ENCODE measurements around the gene ATG7. TPM values are rescaled to one million over a fixed set of nuclear protein-coding genes. Genes with fewer than 3 reads are reported as not detected.
"Not testable (repeated sequence)": the region's sequence is repeated elsewhere in the genome, so short reads cannot be mapped to it uniquely, and the experiment has no call there.

The ATG7 gene
- polyA plus RNA-seq, 10 donors: 10.7 to 18.7 (median 14.0) TPM

GRCh38 chr3:11290743-11291680, 18.8 kb downstream of the ATG7 start:
- DNase-seq: no peak

DNA sequence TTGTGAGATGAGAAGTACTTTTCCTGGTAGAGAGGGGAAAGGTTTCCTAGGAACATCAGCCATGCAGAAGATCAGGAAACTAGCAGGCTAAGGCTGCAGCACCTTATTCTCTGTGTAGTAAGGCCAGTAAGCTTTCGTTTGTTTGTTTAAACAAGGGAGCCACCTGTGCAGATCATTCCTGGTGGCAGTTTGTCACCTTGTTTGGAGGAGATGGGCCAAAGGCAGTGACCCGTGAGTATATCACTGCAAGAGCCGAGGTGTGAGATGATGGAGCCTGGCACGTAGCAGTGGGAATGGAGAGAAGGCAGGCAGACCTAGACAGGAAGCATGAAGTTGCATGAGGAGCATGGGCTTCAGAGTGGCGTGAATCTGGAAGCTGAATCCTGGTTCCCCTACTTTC, 19.6 kb downstream of the ATG7 start:
- no peak for DNase-seq

- no peak for DNase-seq
Observed at GRCh38 chr3:11297126-11297525, 24.9 kb downstream of the ATG7 start.

DNA sequence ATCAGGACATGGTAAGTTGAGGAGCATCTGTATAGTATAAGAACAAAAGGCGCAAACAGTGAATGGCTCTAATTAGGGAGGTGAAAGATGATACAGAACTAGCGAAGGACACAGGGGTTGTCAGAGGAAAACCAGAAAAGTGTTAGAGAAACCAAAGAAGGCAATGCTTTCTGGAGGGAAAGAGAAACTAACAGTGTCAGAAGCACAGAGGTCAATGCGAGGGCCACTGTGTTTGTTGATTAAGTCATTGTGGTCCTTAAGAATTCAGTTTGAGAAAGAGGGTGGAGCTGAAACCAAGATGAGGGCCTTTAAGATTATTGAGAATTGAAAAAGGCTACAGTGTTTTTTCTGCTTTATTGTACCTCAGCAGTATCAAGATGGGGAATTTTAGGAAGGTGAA, 28.8 kb downstream of the ATG7 start:
- no peak for DNase-seq

DNA sequence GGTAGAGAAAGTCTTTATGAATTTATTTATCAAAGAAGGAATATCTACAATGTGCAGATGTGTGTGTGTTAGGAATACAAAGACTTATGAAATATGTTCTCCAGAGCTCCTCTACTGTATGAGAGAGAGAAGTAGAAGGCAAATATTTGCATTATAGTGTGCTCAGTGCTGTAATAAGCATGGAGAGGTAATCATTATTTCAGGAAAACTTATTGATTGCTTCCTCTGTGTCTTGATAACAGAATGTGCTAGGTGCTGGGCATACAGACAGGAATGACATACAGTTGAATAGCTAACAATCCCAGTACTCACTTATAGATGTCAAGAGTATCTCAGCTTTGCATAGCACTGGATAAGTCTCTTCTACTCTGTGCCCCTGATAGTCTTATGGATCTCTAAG, 30.2 kb downstream of the ATG7 start:
- DNase-seq: no peak

- no peak for DNase-seq
Observed at GRCh38 chr3:11304175-11304574, 32.0 kb downstream of the ATG7 start.

DNA sequence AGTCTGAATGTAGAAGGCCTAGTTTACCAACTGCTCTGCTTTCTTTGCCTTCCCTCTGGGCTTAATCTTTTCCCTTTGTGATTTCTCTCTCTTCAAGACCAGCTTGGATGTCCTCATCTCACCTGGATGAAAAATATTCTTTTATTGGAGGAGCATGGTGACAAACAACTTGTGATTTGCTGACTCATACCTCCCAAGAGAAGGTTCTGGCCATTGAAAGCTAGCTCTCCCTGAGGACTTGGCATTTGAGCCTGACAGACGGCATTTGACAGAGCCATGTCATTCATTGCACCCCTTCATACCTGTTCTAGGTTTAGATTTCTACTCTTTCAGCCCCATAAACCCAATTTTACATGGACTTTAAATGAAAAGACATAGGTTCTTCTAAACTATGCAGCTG, 33.3 kb downstream of the ATG7 start:
- no peak for DNase-seq

GRCh38 chr3:11306817-11307589, 34.8 kb downstream of the ATG7 start:
- no peak for DNase-seq

GRCh38 chr3:11307830-11308432, 35.7 kb downstream of the ATG7 start:
- DNase-seq: peak in 1 of 3 donors; percentile 38

GRCh38 chr3:11310258-11310657, 38.1 kb downstream of the ATG7 start:
- no peak for DNase-seq

- no peak for DNase-seq
Observed at GRCh38 chr3:11312166-11312565, 40.0 kb downstream of the ATG7 start.

DNA sequence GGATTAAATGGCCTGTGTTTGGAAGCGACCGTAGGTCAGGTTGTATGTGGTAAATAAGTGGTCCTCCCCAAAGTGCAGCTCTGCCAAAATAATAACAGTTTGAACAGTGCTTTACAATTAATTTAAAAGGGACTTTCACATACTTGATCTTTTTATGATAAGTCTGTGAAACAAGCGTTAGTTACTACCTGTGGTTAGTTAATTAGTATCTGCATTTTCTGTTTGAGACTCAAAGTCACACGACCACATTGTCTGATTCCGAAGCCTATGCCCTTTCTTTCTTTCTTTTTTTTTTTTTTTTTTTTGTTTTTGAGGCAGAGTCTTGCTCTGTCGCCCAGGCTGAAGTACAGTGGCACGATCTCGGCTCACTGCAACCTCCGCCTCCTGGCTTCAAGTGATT, 45.1 kb downstream of the ATG7 start:
- no peak for DNase-seq

- no peak for DNase-seq
Observed at GRCh38 chr3:11322931-11323330, 50.7 kb downstream of the ATG7 start.

DNA sequence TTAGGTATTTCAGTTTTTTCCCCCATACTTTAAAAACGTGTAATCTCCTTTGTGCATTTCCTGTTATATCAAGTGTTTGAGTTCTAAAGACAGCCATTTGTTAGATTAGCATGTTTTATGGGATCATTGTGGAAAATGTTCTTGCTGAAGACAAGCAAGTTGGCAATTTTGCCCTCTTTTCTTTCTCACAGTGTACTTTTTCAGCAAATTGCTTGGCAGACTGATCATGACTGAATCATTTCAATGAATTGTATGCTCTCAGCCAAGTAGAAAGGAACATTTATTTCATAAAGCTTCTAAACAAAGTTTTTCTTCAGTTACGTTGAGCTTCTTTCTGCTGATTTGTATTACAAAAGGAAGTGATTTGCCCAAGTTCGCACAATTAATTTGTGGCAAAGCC, 51.6 kb downstream of the ATG7 start:
- peak in 2 of 3 donors; percentile 16 to 25 for DNase-seq

DNA sequence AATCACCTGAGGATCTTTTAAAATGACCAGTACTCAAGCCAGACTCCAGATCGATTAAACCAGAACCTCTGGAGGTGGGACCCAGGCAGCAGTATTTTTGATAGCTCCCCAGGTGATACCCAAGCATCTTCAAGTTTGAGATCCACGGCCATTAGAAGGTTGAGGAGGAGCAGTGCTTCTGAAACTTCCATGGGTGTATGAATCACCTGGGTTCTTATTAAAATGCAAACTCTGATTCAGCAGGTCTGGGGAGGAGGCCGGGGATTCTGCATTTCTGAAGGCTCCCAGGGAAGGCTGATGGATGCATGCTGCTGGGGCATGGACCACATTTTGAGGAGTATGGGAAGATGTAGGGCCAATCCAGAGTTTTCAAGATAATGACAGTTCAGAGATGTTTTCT, 55.4 kb downstream of the ATG7 start:
- no peak for DNase-seq

DNA sequence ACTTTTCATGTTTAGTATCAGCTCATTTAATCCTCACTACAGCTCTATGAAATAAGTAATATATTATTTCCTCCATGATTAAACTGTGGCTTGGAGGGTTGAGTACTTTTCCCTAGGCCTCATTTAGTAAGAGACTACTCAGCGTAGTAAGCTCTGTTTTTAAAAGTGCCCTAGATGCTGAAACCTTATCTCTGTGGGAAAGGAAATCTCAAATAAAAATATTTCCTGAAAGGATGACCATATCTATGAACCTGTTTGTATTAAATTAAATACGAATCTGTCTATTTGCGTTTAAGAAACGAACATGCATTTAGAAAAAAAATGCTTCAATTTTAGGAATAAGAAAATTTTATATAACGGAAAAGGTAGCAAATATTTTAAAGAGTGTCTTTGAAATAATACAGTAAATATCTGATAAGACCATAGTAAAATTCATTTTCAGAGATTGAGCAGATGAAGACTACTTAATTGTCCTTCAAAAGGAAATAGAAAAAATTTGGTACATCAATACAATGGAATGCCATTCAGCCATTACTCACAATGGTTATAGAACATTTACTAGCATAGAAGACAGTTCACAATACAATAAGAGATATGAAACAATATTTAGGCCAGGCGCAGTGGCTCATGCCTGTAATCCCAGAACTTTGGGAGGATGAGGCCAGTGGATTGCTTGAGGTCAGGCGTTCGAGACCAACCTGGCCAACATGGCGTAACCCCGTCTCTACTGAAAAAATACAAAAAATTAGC, 56.2 kb downstream of the ATG7 start:
- no peak for DNase-seq

- DNase-seq: no peak
Observed at GRCh38 chr3:11329777-11330176, 57.6 kb downstream of the ATG7 start.

- no peak for DNase-seq
Observed at GRCh38 chr3:11331101-11331500, 58.9 kb downstream of the ATG7 start.

DNA sequence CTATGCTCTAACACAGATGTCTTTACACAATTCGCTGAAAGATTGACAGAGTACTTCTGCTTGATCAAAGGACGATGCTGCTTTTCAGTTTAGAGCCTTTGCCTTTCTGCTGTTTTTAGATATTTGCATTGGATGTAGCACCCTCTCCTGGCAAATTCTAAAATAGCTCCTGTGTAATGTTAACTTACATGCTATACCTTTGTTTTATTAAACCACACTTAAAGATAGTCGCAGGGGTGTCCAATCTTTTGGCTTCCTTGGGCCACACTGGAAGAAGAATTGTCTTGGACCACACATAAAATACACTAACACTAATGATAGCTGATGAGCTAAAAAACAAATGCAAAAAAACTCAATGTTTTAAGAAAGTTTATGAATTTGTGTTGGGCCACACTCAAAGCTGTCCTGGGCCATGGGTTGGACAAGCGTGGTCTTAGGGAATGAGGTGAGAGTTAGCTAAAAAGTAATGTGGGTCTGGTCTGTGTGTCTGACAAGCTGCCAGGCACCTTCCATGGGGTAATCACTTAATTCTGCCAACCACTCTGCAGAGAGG, 62.9 kb downstream of the ATG7 start:
- peak; percentile 69 to 82 (median 71) for DNase-seq

DNA sequence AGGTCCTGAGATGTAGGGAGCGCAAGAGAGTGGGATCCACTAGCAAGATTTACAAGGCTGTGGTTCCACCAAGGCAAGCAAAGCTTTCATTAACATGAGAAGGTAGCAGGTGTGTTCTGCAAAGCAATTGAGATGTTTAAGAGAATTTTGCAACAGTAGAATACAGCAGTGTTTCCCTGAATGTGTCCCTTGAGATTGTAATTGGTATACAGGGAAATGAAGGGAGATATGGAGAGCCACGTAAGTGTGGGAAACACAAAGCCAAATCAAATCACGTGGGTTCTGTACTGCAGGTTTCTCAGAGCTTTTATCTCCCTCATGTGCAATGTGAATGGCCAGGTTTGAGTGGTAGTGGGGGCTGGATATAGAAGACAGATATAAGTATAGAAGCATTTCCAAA, 67.3 kb downstream of the ATG7 start:
- DNase-seq: no peak

DNA sequence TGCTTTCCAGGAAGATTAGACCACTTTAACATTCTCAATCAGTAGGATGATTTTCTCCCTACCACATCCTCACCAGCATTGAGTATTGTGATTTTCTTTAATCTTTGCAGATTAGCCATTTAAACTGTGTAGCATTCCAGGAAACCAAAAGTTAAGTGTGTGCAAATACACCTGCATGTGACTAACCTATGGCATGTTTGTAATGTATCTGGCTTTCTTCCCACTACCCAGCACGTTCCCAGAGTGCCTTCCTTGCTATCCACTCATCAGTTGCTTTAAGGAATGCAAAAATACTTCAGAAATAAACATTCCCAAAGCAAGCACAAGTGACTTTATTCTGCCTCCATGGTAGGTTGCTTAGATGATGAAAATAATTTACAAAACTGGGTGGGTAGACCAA, 74.2 kb downstream of the ATG7 start:
- DNase-seq: no peak

DNA sequence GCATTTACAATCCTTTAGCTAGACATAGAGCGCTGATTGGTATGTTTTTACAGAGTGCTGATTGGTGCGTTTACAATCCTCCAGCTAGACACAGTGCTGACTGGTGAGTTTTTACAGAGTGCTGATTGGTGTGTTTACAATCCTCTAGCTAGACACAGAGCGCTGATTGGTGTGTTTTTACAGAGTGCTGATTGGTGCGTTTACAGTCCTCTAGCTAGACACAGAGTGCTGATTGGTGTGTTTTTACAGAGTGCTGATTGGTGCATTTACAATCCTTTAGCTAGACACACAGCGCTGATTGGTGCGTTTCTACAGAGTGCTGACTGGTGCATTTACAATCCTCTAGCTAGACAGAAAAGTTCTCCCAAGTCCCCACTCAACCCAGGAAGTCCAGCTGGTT, 76.7 kb downstream of the ATG7 start:
- not testable (repeated sequence) for DNase-seq

Measured in muscle of back (tissue), 11 donors.